Loucy (cell line): ENCODE measurements around the gene DHDH.

Source experiments
- EZH2phosphoT487 ChIP-seq: fragments of 200-600 bp; IDR thresholded peaks from 2 replicates; pipeline ENCODE4 v1.6.1; 2018; ENCODE audit warnings: antibody characterized with exemption, mild to moderate bottlenecking, moderate library complexity, borderline replicate concordance
- TF ChIP-seq, protein P1 (sequence below): fragments of 200-600 bp; sonication (generic); conservative IDR thresholded peaks from 2 replicates; pipeline ENCODE4 v1.5.1; 2014; ENCODE audit warnings: mild to moderate bottlenecking, antibody characterized with exemption, low read length

DNA sequence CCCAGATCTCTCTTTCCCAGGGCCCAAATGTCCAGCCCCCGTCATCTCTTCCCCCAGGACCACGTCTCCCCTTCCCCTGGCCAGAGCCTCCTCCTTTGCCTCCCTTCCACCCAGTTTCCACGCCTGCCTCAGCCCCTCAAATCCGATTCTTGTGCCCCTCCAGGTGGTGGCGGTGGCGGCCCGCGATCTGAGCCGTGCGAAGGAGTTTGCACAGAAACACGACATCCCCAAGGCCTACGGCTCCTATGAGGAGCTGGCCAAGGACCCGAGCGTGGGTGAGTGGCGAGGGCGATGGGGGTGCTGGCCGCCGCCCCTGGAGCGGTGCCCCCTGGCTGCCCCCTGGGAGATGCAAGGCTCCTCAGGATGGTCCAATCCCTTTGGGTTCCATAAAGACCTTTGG lies 1.3 kb downstream of the DHDH start:
- TF ChIP-seq, protein P1, sequence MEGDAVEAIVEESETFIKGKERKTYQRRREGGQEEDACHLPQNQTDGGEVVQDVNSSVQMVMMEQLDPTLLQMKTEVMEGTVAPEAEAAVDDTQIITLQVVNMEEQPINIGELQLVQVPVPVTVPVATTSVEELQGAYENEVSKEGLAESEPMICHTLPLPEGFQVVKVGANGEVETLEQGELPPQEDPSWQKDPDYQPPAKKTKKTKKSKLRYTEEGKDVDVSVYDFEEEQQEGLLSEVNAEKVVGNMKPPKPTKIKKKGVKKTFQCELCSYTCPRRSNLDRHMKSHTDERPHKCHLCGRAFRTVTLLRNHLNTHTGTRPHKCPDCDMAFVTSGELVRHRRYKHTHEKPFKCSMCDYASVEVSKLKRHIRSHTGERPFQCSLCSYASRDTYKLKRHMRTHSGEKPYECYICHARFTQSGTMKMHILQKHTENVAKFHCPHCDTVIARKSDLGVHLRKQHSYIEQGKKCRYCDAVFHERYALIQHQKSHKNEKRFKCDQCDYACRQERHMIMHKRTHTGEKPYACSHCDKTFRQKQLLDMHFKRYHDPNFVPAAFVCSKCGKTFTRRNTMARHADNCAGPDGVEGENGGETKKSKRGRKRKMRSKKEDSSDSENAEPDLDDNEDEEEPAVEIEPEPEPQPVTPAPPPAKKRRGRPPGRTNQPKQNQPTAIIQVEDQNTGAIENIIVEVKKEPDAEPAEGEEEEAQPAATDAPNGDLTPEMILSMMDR: no peak
- TF ChIP-seq EZH2phosphoT487: no peak
